ENCODE data around the gene XYLT2. TPM values are rescaled to one million over a fixed set of nuclear protein-coding genes. Genes with fewer than 3 reads are reported as not detected.
A peak's percentile ranks its signal among the peaks of the same experiment; 100 is the strongest.

Gene XYLT2
- total and polyA plus RNA-seq, 2 experiments from 2014 or later: 18.3 to 26.8 TPM

DNA sequence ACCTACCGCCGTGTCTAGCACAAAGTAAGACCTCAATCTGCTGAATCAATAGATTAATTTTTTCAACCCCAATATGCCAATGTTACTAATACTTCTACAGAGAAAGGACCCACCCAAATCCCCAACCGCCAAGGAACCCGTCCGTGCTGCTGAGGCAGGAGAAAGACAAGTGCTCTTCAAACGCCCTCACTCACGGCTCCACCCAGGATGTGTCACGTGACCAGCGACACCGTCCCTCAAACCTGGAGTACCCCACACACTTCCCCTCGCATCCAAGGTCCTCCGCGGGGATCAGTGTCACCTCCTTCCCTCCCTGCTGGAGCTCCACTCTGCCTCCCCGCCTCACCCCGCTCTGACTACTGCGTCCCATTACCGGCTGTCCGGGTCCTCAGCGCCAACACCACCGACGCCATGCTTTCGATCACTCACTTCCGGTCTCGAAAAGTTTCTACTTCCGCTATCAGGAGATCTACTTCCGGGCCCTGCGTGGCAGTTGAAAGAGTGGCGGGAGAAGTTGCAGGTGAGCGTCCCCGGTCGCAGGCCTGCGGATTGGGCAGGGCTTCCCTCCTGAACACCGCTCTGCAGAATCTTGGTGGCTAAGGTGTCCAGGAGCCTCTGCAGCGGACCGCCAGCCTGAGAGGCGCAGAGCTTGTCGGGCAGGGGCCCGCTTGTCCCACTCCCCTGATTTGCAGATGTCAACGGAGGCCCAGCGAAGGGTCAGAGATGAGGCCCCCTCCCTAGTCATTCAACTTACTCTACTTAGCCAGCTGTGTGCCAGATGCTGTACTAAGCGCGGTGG lies 27.0 kb downstream of the XYLT2 start, which contains the start of the genes EME1 and MRPL27:
EME1 (plus strand) TSS at position 472 of the 799 bp plus-strand sequence. CDS start 1,980 bp downstream, outside the sequence.
MRPL27 (minus strand) TSS at position 427 of the 799 bp plus-strand sequence; CDS start at position 413, 14 bp downstream.
- H3K4me1 ChIP-seq (ENCODE audit: insufficient read depth): peaks cover 4% of the 10 kb centered on the region
- no peaks in the 10 kb centered on the region for H3K9me3 ChIP-seq (ENCODE audit: low read depth)
- peak within 1 kb of the TSS; percentile 85 for H3K4me3 ChIP-seq
- H4K20me1 ChIP-seq (ENCODE audit: insufficient read depth, poor library complexity, severe bottlenecking): no peaks in the 10 kb centered on the region
- WGBS (ENCODE audit: low lambda C conversion rate, missing lambda C conversion rate): 2% methylated on average over 42 of the region's 42 CpGs
- H3K79me2 ChIP-seq: peaks cover 31% of the 10 kb centered on the region
- H3K9me2 ChIP-seq (replicated peaks; ENCODE audit: insufficient read depth): no peaks in the 10 kb centered on the region
- H3K27ac ChIP-seq: peak within 1 kb of the TSS; percentile 97
- H2AFZ ChIP-seq: peak within 1 kb of the TSS; percentile 65
- DNase-seq (ENCODE audit: low spot score): peak; percentile 91
- H3K4me2 ChIP-seq: peak within 1 kb of the TSS; percentile 86
- H3K27me3 ChIP-seq: no peaks in the 10 kb centered on the region
- TF ChIP-seq, protein P1, sequence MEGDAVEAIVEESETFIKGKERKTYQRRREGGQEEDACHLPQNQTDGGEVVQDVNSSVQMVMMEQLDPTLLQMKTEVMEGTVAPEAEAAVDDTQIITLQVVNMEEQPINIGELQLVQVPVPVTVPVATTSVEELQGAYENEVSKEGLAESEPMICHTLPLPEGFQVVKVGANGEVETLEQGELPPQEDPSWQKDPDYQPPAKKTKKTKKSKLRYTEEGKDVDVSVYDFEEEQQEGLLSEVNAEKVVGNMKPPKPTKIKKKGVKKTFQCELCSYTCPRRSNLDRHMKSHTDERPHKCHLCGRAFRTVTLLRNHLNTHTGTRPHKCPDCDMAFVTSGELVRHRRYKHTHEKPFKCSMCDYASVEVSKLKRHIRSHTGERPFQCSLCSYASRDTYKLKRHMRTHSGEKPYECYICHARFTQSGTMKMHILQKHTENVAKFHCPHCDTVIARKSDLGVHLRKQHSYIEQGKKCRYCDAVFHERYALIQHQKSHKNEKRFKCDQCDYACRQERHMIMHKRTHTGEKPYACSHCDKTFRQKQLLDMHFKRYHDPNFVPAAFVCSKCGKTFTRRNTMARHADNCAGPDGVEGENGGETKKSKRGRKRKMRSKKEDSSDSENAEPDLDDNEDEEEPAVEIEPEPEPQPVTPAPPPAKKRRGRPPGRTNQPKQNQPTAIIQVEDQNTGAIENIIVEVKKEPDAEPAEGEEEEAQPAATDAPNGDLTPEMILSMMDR (IDR thresholded peaks at IDR 0.05; ENCODE audit: poor library complexity): no peak
- TF ChIP-seq EZH2 (IDR thresholded peaks at IDR 0.05; ENCODE audit: borderline replicate concordance) (no peak), EZH2phosphoT487 (IDR thresholded peaks at IDR 0.05; ENCODE audit: low read depth, severe bottlenecking, unreplicated experiment) (no peak)
- H3K36me3 ChIP-seq (replicated peaks; ENCODE audit: insufficient read depth, low read depth): no peaks in the 10 kb centered on the region

DNA sequence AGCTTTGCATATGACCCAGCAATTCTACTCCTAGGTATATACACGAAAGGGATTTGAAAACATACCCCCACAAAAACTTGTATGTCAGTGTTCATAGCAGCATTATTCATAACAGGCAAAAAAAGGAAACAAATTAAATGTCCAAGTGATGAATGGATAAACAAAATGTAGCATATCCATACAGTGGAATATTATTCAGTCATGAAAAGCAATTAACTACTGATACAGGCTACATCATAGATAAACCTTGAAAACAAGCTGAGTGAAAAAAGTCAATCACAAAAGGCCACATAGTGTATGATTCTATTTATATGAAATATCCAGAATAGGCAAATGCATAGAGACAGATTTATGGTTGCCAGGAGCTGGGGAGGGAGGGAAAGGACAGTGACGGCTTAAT lies 27.8 kb downstream of the XYLT2 start:
- peak overlapping the region; percentile 65 for H2AFZ ChIP-seq
- peaks cover 4% of the 10 kb centered on the region for H3K4me1 ChIP-seq (ENCODE audit: insufficient read depth)
- no peaks in the 10 kb centered on the region for H3K9me3 ChIP-seq (ENCODE audit: low read depth)
- H3K4me2 ChIP-seq: peak overlapping the region; percentile 86
- H4K20me1 ChIP-seq (ENCODE audit: insufficient read depth, poor library complexity, severe bottlenecking): no peaks in the 10 kb centered on the region
- H3K27me3 ChIP-seq: no peaks in the 10 kb centered on the region
- DNase-seq (ENCODE audit: low spot score): no peak
- H3K36me3 ChIP-seq (replicated peaks; ENCODE audit: insufficient read depth, low read depth): no peaks in the 10 kb centered on the region
- peaks cover 29% of the 10 kb centered on the region for H3K79me2 ChIP-seq
- TF ChIP-seq EZH2 (IDR thresholded peaks at IDR 0.05; ENCODE audit: borderline replicate concordance): no peak
- H3K9me2 ChIP-seq (replicated peaks; ENCODE audit: insufficient read depth): no peaks in the 10 kb centered on the region
- peak overlapping the region; percentile 85 for H3K4me3 ChIP-seq
- 89% methylated on average over 2 of the region's 2 CpGs for WGBS (ENCODE audit: low lambda C conversion rate, missing lambda C conversion rate)
- no peak overlapping the region for H3K27ac ChIP-seq

DNA sequence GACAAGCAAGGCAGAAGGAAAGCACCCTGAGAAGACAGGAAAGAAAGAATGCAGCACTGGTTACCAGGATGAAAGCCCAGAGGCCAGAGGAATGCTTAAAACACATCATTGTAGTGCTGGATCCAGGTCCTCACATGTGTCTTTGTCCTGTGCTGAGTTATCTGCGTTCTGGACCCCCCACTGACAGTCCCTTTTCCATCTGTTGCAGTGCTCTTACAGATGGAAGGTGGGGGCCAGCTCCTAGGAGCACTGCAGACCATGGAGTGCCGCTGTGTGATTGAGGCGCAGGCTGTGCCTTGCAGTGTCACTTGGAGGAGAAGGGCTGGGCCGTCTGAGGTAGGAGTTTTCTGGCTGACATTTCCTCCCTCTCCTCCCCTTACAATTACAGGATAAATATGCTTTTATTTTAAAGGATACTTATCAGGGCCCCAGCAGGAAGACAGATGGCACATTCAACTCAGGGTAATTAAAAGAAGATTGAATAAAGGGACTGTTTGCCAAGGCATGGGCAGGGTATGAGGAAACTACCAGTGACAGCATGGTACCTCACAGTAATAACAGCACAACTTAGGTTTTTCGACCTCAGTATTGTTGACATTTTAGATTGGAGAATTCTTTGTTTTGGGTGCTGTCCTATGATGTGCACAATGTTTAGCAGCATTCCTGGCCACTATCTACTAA lies 30.1 kb downstream of the XYLT2 start:
- Histone ChIP-seq H3K27me3 (no peaks in the 10 kb centered on the region), H2AFZ (no peak overlapping the region), H4K20me1 (ENCODE audit: insufficient read depth, poor library complexity, severe bottlenecking) (no peaks in the 10 kb centered on the region), H3K79me2 (peaks cover 17% of the 10 kb centered on the region), H3K9me3 (ENCODE audit: low read depth) (no peaks in the 10 kb centered on the region), H3K9me2 (replicated peaks; ENCODE audit: insufficient read depth) (no peaks in the 10 kb centered on the region), H3K4me3 (no peak overlapping the region), H3K36me3 (replicated peaks; ENCODE audit: insufficient read depth, low read depth) (no peaks in the 10 kb centered on the region), H3K4me2 (no peak overlapping the region), H3K4me1 (ENCODE audit: insufficient read depth) (peaks cover 4% of the 10 kb centered on the region), H3K27ac (no peak overlapping the region)
- no peak for DNase-seq (ENCODE audit: low spot score)
- 93% methylated on average over 5 of the region's 5 CpGs for WGBS (ENCODE audit: low lambda C conversion rate, missing lambda C conversion rate)
- TF ChIP-seq EZH2 (IDR thresholded peaks at IDR 0.05; ENCODE audit: borderline replicate concordance): no peak
- TF ChIP-seq, protein P1 (IDR thresholded peaks at IDR 0.05; ENCODE audit: poor library complexity): no peak
